Left lung (tissue), 10 donors: ENCODE results near the gene DYRK2. TPM values are rescaled to one million over a fixed set of nuclear protein-coding genes. Genes with fewer than 3 reads are reported as not detected.
A peak's percentile ranks its signal among the peaks of the same experiment; 100 is the strongest.

ENCODE experiments used
- ATAC-seq: fragments of 200-7000 bp; cut with Tn5 transposase; one replicate; pipeline ENCODE4 v1.9.1; 2020; ENCODE audit warnings: moderate library complexity
- DNase-seq, 4 donors: peaks; one replicate each; pipeline ENCODE4 v3.0.0-alpha.2; 2013 to 2020
- H3K27ac ChIP-seq, 2 donors: fragments of 200-600 bp; sonication (generic) in 1 of 2; one replicate each; pipeline versions ENCODE4 v1.5.0 to v1.8.0; 2020 to 2021
- H3K27me3 ChIP-seq, 2 donors: fragments of 200-600 bp; sonication (generic) in 1 of 2; one replicate each; pipeline versions ENCODE4 v1.5.0 to v1.8.0; 2020 to 2021
- H3K36me3 ChIP-seq, 2 donors: fragments of 200-600 bp; sonication (generic) in 1 of 2; one replicate each; pipeline versions ENCODE4 v1.5.0 to v1.8.0; 2020 to 2021
- H3K4me1 ChIP-seq, 2 donors: fragments of 200-600 bp; one replicate each; pipeline ENCODE4 v1.8.0; 2021
- H3K4me3 ChIP-seq, 2 donors: fragments of 200-600 bp; sonication (generic) in 1 of 2; one replicate each; pipeline versions ENCODE4 v1.5.0 to v1.8.0; 2020 to 2021; ENCODE audit warnings: mild to moderate bottlenecking in 1 of 2
- H3K9me3 ChIP-seq, 2 donors: fragments of 200-600 bp; sonication (generic) in 1 of 2; one replicate each; pipeline versions ENCODE4 v1.5.0 to v1.8.0; 2020 to 2021
- CTCF ChIP-seq, 2 donors: fragments of 200-600 bp; sonication (generic) in 1 of 2; IDR thresholded peaks; one replicate each; pipeline versions ENCODE4 v1.5.0 to v1.8.0; 2021; ENCODE audit warnings: antibody characterized with exemption in 2 of 2
- intact Hi-C, 2 donors: fragments of 100-400 bp; cut with DNase I; formaldehyde crosslinking; loops; one replicate each; pipeline versions ENCODE4 v1.11.2 to v1.14.2; 2022
- polyA plus RNA-seq, 6 donors: library from polyadenylated mRNA; unstranded; fragments of 120-200 nt; gene quantifications; one replicate each; pipeline ENCODE4 v1.2.1, GENCODE V29; 2013; ENCODE audit not compliant: insufficient read length in 6 of 6
- total RNA-seq, 2 donors: library from RNA; stranded (reverse); fragmentation: NEBNext Ultra II Directional; extraction: Animal tissue kit (Norgen Biotek cat#: 25700); gene quantifications; one replicate each; pipeline ENCODE4 v1.2.1, GENCODE V29; 2021
- donor health status: DM: no; HTN: yes; CAD: no.
- donor health status: DM: no; HTN: no; CAD: no.

Gene DYRK2
- total and polyA plus RNA-seq, 8 donors, result 17.4 to 22.8 (median 22.0) TPM

DNA sequence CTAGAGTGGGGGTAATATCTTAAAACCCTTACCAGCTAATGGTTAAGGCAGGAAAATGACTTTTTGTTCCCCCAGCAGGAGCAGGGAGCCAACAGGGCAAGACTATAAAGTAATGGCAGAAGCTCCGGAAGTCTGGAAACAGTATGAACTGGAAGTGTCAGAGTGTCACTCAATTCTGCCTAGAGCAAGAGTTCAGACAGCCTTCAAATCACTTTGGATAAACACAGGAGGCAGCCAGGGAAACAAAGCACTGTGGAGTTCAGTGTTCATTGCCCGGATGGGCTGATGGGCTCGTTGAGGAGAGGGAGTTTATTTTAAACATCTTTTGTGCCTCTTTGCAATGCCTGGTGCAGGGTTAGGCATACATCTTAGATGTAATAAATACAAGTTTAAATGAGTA, 16.5 kb upstream of the DYRK2 start:
- no peak for ATAC-seq
- intact Hi-C loops, result no loop called here
- Histone ChIP-seq H3K36me3 (no peaks in the 10 kb centered on the region), H3K4me3 (no peak overlapping the region), H3K27me3 (no peaks in the 10 kb centered on the region), H3K4me1 (peaks cover 0 to 20% of the 10 kb centered on the region in 2 donors), H3K9me3 (no peaks in the 10 kb centered on the region), H3K27ac (no peak overlapping the region)
- no peak for DNase-seq
- no peak for TF ChIP-seq CTCF (IDR thresholded peaks at IDR 0.05)

- Histone ChIP-seq H3K9me3 (no peaks in the 10 kb centered on the region), H3K27me3 (no peaks in the 10 kb centered on the region), H3K36me3 (no peaks in the 10 kb centered on the region), H3K27ac (no peak overlapping the region), H3K4me1 (peaks cover 0 to 20% of the 10 kb centered on the region in 2 donors), H3K4me3 (no peak overlapping the region)
- no peak for DNase-seq
- TF ChIP-seq CTCF (IDR thresholded peaks at IDR 0.05), result no peak
- intact Hi-C loops, result no loop called here
- ATAC-seq, result no peak
These were observed 15.4 kb upstream of the DYRK2 start for GRCh38 chr12:67633024-67633610.

- no peak overlapping the region for H3K27ac ChIP-seq
- no peak for TF ChIP-seq CTCF (IDR thresholded peaks at IDR 0.05)
- H3K4me1 ChIP-seq, result peaks cover 0 to 20% of the 10 kb centered on the region in 2 donors
- H3K36me3 ChIP-seq, result no peaks in the 10 kb centered on the region
- ATAC-seq, result peak; percentile 58
- H3K4me3 ChIP-seq, result no peak overlapping the region
- no peaks in the 10 kb centered on the region for H3K9me3 ChIP-seq
- intact Hi-C loops, result no loop called here
- H3K27me3 ChIP-seq, result no peaks in the 10 kb centered on the region
- peak in 1 of 4 donors; percentile 57 for DNase-seq
These were observed 14.8 kb upstream of the DYRK2 start for GRCh38 chr12:67633708-67634107.

- no peaks in the 10 kb centered on the region for H3K9me3 ChIP-seq
These were observed 14.2 kb upstream of the DYRK2 start for GRCh38 chr12:67634303-67634761.

GRCh38 chr12:67637718-67638117, 10.8 kb upstream of the DYRK2 start:
- Histone ChIP-seq H3K27me3 (no peaks in the 10 kb centered on the region), H3K4me1 (peaks cover 0 to 13% of the 10 kb centered on the region in 2 donors), H3K4me3 (no peak overlapping the region), H3K36me3 (no peaks in the 10 kb centered on the region), H3K9me3 (no peaks in the 10 kb centered on the region), H3K27ac (no peak overlapping the region)
- no peak for TF ChIP-seq CTCF (IDR thresholded peaks at IDR 0.05)
- no peak for ATAC-seq
- no peak for DNase-seq
- intact Hi-C loops, result no loop called here

More at GRCh38 chr12:67634303-67634761, 14.2 kb upstream of the DYRK2 start:
- Histone ChIP-seq H3K4me3 (no peak overlapping the region), H3K36me3 (no peaks in the 10 kb centered on the region), H3K27me3 (no peaks in the 10 kb centered on the region), H3K4me1 (peaks cover 0 to 20% of the 10 kb centered on the region in 2 donors), H3K27ac (no peak overlapping the region)
- DNase-seq (no peak), ATAC-seq (peak; percentile 54)
- intact Hi-C loops, result no loop called here
- TF ChIP-seq CTCF (IDR thresholded peaks at IDR 0.05), result no peak
